BJ (cell line): Measurements from ENCODE around the gene EFHC2. TPM values are rescaled to one million over a fixed set of nuclear protein-coding genes. Genes with fewer than 3 reads are reported as not detected.

Source experiments
- CTCF ChIA-PET: fragments of 350-600 bp; formaldehyde crosslinking; extraction: SDS; loops from one replicate; lab custom pipeline; 2021; ENCODE audit warnings: antibody characterized with exemption, inconsistent platforms; lab: Yijun Ruan, JAX
- POLR2A ChIA-PET: fragments of 300-600 bp; sonication (Branson Sonifier 250); formaldehyde crosslinking; extraction: SDS; loops from one replicate; lab custom pipeline; 2021; ENCODE audit warnings: antibody characterized with exemption; lab: Charles Lee
- DNase-seq: peaks from one replicate; pipeline ENCODE4 v3.0.0-alpha.2; 2011; ENCODE audit warnings: low read depth
- H3K27me3 ChIP-seq: 2 replicates; pipeline ENCODE4 v1.6.0; 2011; ENCODE audit warnings: low read length; ENCODE audit not compliant: control insufficient read depth, insufficient read depth
- H3K36me3 ChIP-seq: 2 replicates; pipeline ENCODE4 v1.5.1; 2011; ENCODE audit warnings: low read length; ENCODE audit not compliant: control insufficient read depth, insufficient read depth
- H3K4me3 ChIP-seq: 2 replicates; pipeline ENCODE4 v1.5.1; 2011; ENCODE audit warnings: low read depth, mild to moderate bottlenecking, control low read depth, low read length
- CTCF ChIP-seq: IDR thresholded peaks from 2 replicates; pipeline ENCODE4 v1.5.1; 2011; ENCODE audit warnings: low read depth, mild to moderate bottlenecking, control low read depth, inconsistent platforms, low read length, moderate library complexity; ENCODE audit not compliant: insufficient read depth
- polyA plus RNA-seq: library from polyadenylated mRNA; depleted of rRNA; stranded (reverse); fragments of >200 nt; gene quantifications from 2 replicates; pipeline ENCODE4 v1.2.3, GENCODE V29; 2011

EFHC2 gene
- polyA plus RNA-seq, 1 experiment, result not detected

- Histone ChIP-seq H3K36me3 (no peaks in the 10 kb centered on the region), H3K27me3 (no peaks in the 10 kb centered on the region), H3K4me3 (no peak overlapping the region)
- no peak for TF ChIP-seq CTCF
- ChIA-PET POLR2A (no interaction called here), CTCF (no interaction called here)
- DNase-seq, result no peak
Observed at GRCh38 chrX:44143061-44143602, 200.3 kb downstream of the EFHC2 start.

- no peak for DNase-seq
- no peaks in the 10 kb centered on the region for H3K36me3 ChIP-seq
- ChIA-PET CTCF (no interaction called here), POLR2A (no interaction called here)
- no peaks in the 10 kb centered on the region for H3K27me3 ChIP-seq
- no peak overlapping the region for H3K4me3 ChIP-seq
- no peak for TF ChIP-seq CTCF
Observed at GRCh38 chrX:44130189-44130588, 213.3 kb downstream of the EFHC2 start.

GRCh38 chrX:44113337-44113736 is 230.1 kb downstream of the EFHC2 start:
- POLR2A ChIA-PET, result no interaction called here
- CTCF ChIA-PET, result no interaction called here
- no peaks in the 10 kb centered on the region for H3K36me3 ChIP-seq
- TF ChIP-seq CTCF, result no peak
- no peaks in the 10 kb centered on the region for H3K27me3 ChIP-seq
- DNase-seq, result no peak
- H3K4me3 ChIP-seq, result no peak overlapping the region

GRCh38 chrX:44106864-44107263 is 236.6 kb downstream of the EFHC2 start:
- CTCF ChIA-PET, result no interaction called here
- POLR2A ChIA-PET, result no interaction called here
- DNase-seq, result no peak
- Histone ChIP-seq H3K4me3 (no peak overlapping the region), H3K27me3 (no peaks in the 10 kb centered on the region), H3K36me3 (no peaks in the 10 kb centered on the region)
- no peak for TF ChIP-seq CTCF

GRCh38 chrX:44105228-44105913 is 238.1 kb downstream of the EFHC2 start:
- ChIA-PET POLR2A (no interaction called here), CTCF (no interaction called here)
- Histone ChIP-seq H3K4me3 (no peak overlapping the region), H3K36me3 (no peaks in the 10 kb centered on the region), H3K27me3 (no peaks in the 10 kb centered on the region)
- no peak for TF ChIP-seq CTCF
- no peak for DNase-seq
